Measurements from ENCODE around the gene JMJD6. TPM values are rescaled to one million over a fixed set of nuclear protein-coding genes. Genes with fewer than 3 reads are reported as not detected.

The JMJD6 gene
- polyA plus RNA-seq, 1 donor (not counting 4 experiments of a cell fraction or from before 2014, with no cell fraction given): 12.0 TPM

- Histone ChIP-seq H3K9ac (ENCODE audit: control insufficient read depth, extremely low read depth, insufficient read depth, low read length) (no peak overlapping the region), H3K4me1 (ENCODE audit: control insufficient read depth, extremely low read depth, insufficient read depth, low read length) (peaks cover 4% of the 10 kb centered on the region), H3K27ac (ENCODE audit: control insufficient read depth, insufficient read depth, low read length) (no peak overlapping the region), H3K36me3 (ENCODE audit: control insufficient read depth in 2 of 2, extremely low read depth in 1 of 2, insufficient read depth in 2 of 2, low read length in 2 of 2) (peaks cover 0 to 11% of the 10 kb centered on the region in 2 experiments), H3K9me1 (ENCODE audit: control insufficient read depth, extremely low read depth, insufficient read depth, low read length) (no peaks in the 10 kb centered on the region), H3K9me3 (ENCODE audit: control insufficient read depth, low read depth, low read length) (no peaks in the 10 kb centered on the region), H3K4me2 (ENCODE audit: control insufficient read depth, extremely low read depth, insufficient read depth, low read depth, low read length) (no peak overlapping the region), H3K79me2 (ENCODE audit: control insufficient read depth, insufficient read depth, low read length) (no peaks in the 10 kb centered on the region), H2AFZ (ENCODE audit: control insufficient read depth, low read length) (no peak overlapping the region), H4K20me1 (ENCODE audit: control insufficient read depth, extremely low read depth, insufficient read depth, low read length) (no peaks in the 10 kb centered on the region), H3K27me3 (ENCODE audit: control insufficient read depth, extremely low read depth, insufficient read depth, low read length) (no peaks in the 10 kb centered on the region), H3K4me3 (ENCODE audit: control insufficient read depth in 2 of 3, extremely low read depth in 1 of 3, insufficient read depth in 2 of 3, low read depth in 1 of 3, low read length in 3 of 3) (no peak overlapping the region)
- FAIRE-seq (no peak), DNase-seq (ENCODE audit: low read depth, low spot score) (no peak)
- no peak for TF ChIP-seq EZH2 (IDR thresholded peaks at IDR 0.05; ENCODE audit: low read length)
- dilution Hi-C loops (cut with MboI; ENCODE audit: extremely low pct_ligation_motif_present, low sequenced_read_pairs): no loop called here
Measured at GRCh38 chr17:76679239-76679638, 47.2 kb downstream of the JMJD6 start.

GRCh38 chr17:76678330-76678729 is 48.1 kb downstream of the JMJD6 start:
- no peaks in the 10 kb centered on the region for H3K27me3 ChIP-seq (ENCODE audit: control insufficient read depth, extremely low read depth, insufficient read depth, low read length)
- dilution Hi-C loops (cut with MboI; ENCODE audit: extremely low pct_ligation_motif_present, low sequenced_read_pairs): no loop called here

More at GRCh38 chr17:76678330-76678729, 48.1 kb downstream of the JMJD6 start:
- H3K79me2 ChIP-seq (ENCODE audit: control insufficient read depth, insufficient read depth, low read length): no peaks in the 10 kb centered on the region
- FAIRE-seq: no peak
- H3K4me3 ChIP-seq (ENCODE audit: control insufficient read depth in 2 of 3, extremely low read depth in 1 of 3, insufficient read depth in 2 of 3, low read depth in 1 of 3, low read length in 3 of 3): no peak overlapping the region
- no peaks in the 10 kb centered on the region for H4K20me1 ChIP-seq (ENCODE audit: control insufficient read depth, extremely low read depth, insufficient read depth, low read length)
- no peak overlapping the region for H3K27ac ChIP-seq (ENCODE audit: control insufficient read depth, insufficient read depth, low read length)
- H3K9me1 ChIP-seq (ENCODE audit: control insufficient read depth, extremely low read depth, insufficient read depth, low read length): no peaks in the 10 kb centered on the region
- H3K9ac ChIP-seq (ENCODE audit: control insufficient read depth, extremely low read depth, insufficient read depth, low read length): no peak overlapping the region
- no peak for DNase-seq (ENCODE audit: low read depth, low spot score)
- H3K9me3 ChIP-seq (ENCODE audit: control insufficient read depth, low read depth, low read length): no peaks in the 10 kb centered on the region
- TF ChIP-seq EZH2 (IDR thresholded peaks at IDR 0.05; ENCODE audit: low read length): no peak
- TF ChIP-seq CTCF (optimal IDR thresholded peaks at IDR 0.05 in 1 of 3, IDR thresholded peaks at IDR 0.05 in 1 of 3, conservative IDR thresholded peaks at IDR 0.05 in 1 of 3; ENCODE audit: extremely low read depth in 1 of 3, insufficient read depth in 2 of 3, low read length in 3 of 3): no peak
- H2AFZ ChIP-seq (ENCODE audit: control insufficient read depth, low read length): no peak overlapping the region
- H3K36me3 ChIP-seq (ENCODE audit: control insufficient read depth in 2 of 2, extremely low read depth in 1 of 2, insufficient read depth in 2 of 2, low read length in 2 of 2): peaks cover 0 to 5% of the 10 kb centered on the region in 2 experiments
- peaks cover 4% of the 10 kb centered on the region for H3K4me1 ChIP-seq (ENCODE audit: control insufficient read depth, extremely low read depth, insufficient read depth, low read length)
- no peak overlapping the region for H3K4me2 ChIP-seq (ENCODE audit: control insufficient read depth, extremely low read depth, insufficient read depth, low read depth, low read length)
